Mucosa of descending colon (tissue), 3 donors: ENCODE measurements around the gene C1S. TPM values are rescaled to one million over a fixed set of nuclear protein-coding genes. Genes with fewer than 3 reads are reported as not detected.
"Not testable (repeated sequence)": the region's sequence is repeated elsewhere in the genome, so short reads cannot be mapped to it uniquely, and the experiment has no call there.

Source experiments
- ATAC-seq: fragments of 200-7000 bp; cut with Tn5 transposase; one replicate; pipeline ENCODE4 v1.9.1; 2020; ENCODE audit warnings: mild to moderate bottlenecking, moderate library complexity
- DNase-seq, 3 donors: peaks; one replicate each; pipeline ENCODE4 v3.0.0-alpha.2; 2020
- H3K36me3 ChIP-seq: fragments of 200-600 bp; one replicate; pipeline ENCODE4 v1.8.0; 2021; ENCODE audit warnings: low read depth, mild to moderate bottlenecking
- H3K4me1 ChIP-seq: fragments of 200-600 bp; one replicate; pipeline ENCODE4 v1.8.0; 2021; ENCODE audit warnings: low read depth, mild to moderate bottlenecking
- H3K4me3 ChIP-seq: fragments of 200-600 bp; one replicate; pipeline ENCODE4 v1.8.0; 2021; ENCODE audit warnings: mild to moderate bottlenecking
- H3K9me3 ChIP-seq: fragments of 200-600 bp; one replicate; pipeline ENCODE4 v1.8.0; 2021; ENCODE audit warnings: mild to moderate bottlenecking
- intact Hi-C, 2 donors: fragments of 100-400 bp; cut with DNase I in 1 of 2; cut with micrococcal nuclease in 1 of 2; formaldehyde crosslinking; loops; one replicate each; pipeline versions ENCODE4 v1.11.0 to v1.11.1; 2022; cut with DNase I, micrococcal nuclease
- total RNA-seq, 3 donors: library from RNA; stranded (reverse); fragmentation: NEBNext Ultra II Directional in 2 of 3; extraction: Animal tissue kit (Norgen Biotek cat#: 25700) in 2 of 3; gene quantifications; one replicate each; pipeline versions ENCODE4 v1.2.1 to v1.2.4, GENCODE V29; 2021 to 2023
- TF ChIP-seq, protein P1 (sequence below): fragments of 200-600 bp; IDR thresholded peaks from one replicate; pipeline ENCODE4 v1.8.0; 2022; ENCODE audit warnings: antibody characterized with exemption, mild to moderate bottlenecking
- donor health status: DM: no; HTN: no; CAD: no; lungs with moderate emphysema.
- donor health status: DM: no; HTN: no; CAD: no.
- donor health status: DM: no; HTN: yes; CAD: no.

Gene C1S
- total RNA-seq, 3 donors from 2014 or later, result 36.0 to 304 (median 168) TPM

- DNase-seq (no peak), ATAC-seq (no peak)
- no peaks in the 10 kb centered on the region for H3K9me3 ChIP-seq
- intact Hi-C loops, result no loop called here
- TF ChIP-seq, protein P1, sequence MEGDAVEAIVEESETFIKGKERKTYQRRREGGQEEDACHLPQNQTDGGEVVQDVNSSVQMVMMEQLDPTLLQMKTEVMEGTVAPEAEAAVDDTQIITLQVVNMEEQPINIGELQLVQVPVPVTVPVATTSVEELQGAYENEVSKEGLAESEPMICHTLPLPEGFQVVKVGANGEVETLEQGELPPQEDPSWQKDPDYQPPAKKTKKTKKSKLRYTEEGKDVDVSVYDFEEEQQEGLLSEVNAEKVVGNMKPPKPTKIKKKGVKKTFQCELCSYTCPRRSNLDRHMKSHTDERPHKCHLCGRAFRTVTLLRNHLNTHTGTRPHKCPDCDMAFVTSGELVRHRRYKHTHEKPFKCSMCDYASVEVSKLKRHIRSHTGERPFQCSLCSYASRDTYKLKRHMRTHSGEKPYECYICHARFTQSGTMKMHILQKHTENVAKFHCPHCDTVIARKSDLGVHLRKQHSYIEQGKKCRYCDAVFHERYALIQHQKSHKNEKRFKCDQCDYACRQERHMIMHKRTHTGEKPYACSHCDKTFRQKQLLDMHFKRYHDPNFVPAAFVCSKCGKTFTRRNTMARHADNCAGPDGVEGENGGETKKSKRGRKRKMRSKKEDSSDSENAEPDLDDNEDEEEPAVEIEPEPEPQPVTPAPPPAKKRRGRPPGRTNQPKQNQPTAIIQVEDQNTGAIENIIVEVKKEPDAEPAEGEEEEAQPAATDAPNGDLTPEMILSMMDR, result no peak
- no peaks in the 10 kb centered on the region for H3K4me1 ChIP-seq
- H3K4me3 ChIP-seq, result no peak overlapping the region
- no peaks in the 10 kb centered on the region for H3K36me3 ChIP-seq
Measured at GRCh38 chr12:7047306-7047705, 13.2 kb upstream of the C1S start.

- ATAC-seq, H3K36me3 ChIP-seq, H3K9me3 ChIP-seq, H3K4me3 ChIP-seq, H3K4me1 ChIP-seq, DNase-seq, intact Hi-C loops: not testable (repeated sequence)
Measured at GRCh38 chr12:7049445-7049951, 11.0 kb upstream of the C1S start.

GRCh38 chr12:7049973-7050372 lies 10.5 kb upstream of the C1S start:
- DNase-seq, H3K9me3 ChIP-seq, H3K4me3 ChIP-seq, intact Hi-C loops, H3K36me3 ChIP-seq, ATAC-seq, H3K4me1 ChIP-seq: not testable (repeated sequence)

- ATAC-seq (no peak), DNase-seq (no peak)
- no peak overlapping the region for H3K4me3 ChIP-seq
- no peaks in the 10 kb centered on the region for H3K4me1 ChIP-seq
- intact Hi-C loops, result no loop called here
- H3K9me3 ChIP-seq, result no peaks in the 10 kb centered on the region
- no peaks in the 10 kb centered on the region for H3K36me3 ChIP-seq
- TF ChIP-seq, protein P1, result no peak
Measured at GRCh38 chr12:7054925-7055324, 5.6 kb upstream of the C1S start.

GRCh38 chr12:7055736-7056135 lies 4.8 kb upstream of the C1S start:
- H3K36me3 ChIP-seq, intact Hi-C loops, ATAC-seq, H3K4me1 ChIP-seq, H3K4me3 ChIP-seq, DNase-seq, H3K9me3 ChIP-seq: not testable (repeated sequence)

DNA sequence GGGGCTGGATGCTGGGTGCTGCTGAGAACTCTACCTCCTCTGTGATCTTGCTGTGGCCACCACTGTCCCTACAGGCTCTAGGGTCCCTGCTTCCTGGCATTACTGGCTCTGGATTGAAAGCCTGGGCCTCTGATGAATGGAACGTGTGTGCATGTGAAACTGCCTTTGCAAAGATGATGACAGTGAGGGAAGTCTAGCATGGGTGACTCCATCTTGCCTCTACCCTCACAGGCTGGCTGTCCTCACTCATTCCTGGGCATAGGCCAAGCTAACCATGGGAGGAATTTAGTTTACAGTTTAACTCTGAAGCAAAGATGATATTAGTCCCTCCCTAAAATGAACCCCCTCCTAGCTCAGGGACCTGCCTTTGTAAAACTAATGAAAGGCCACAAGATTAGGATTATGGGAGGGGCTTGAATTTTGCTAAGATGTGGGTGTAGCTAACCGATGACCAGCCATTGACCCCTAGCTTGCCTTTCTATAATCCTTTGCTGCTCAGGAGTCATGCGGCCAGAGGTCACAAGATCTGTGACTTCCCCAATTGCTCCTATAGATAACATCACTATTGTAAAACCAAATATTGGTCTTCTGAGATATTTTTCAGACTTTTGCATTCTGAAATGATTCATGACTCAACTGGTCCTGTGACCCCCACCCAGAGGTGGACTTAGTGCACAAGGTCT lies 2.2 kb upstream of the C1S start:
- intact Hi-C loops, result no loop called here
- Histone ChIP-seq H3K9me3 (no peaks in the 10 kb centered on the region), H3K4me3 (no peak overlapping the region), H3K4me1 (no peaks in the 10 kb centered on the region), H3K36me3 (no peaks in the 10 kb centered on the region)
- ATAC-seq (no peak), DNase-seq (peak in 1 of 3 donors; percentile 53)
- TF ChIP-seq, protein P1, result no peak

GRCh38 chr12:7058850-7059395 lies 1.6 kb upstream of the C1S start:
- ATAC-seq, result no peak
- no peaks in the 10 kb centered on the region for H3K9me3 ChIP-seq
- H3K4me1 ChIP-seq, result no peaks in the 10 kb centered on the region

More at GRCh38 chr12:7058850-7059395, 1.6 kb upstream of the C1S start:
- intact Hi-C loops, result no loop called here
- H3K36me3 ChIP-seq, result no peaks in the 10 kb centered on the region
- TF ChIP-seq, protein P1, result no peak
- no peak for DNase-seq
- no peak overlapping the region for H3K4me3 ChIP-seq
